Mucosa of descending colon (tissue), 3 donors: ENCODE measurements around the gene LRFN5. TPM values are rescaled to one million over a fixed set of nuclear protein-coding genes. Genes with fewer than 3 reads are reported as not detected.
"Not testable (repeated sequence)": the region's sequence is repeated elsewhere in the genome, so short reads cannot be mapped to it uniquely, and the experiment has no call there.

ENCODE experiments used
- ATAC-seq: fragments of 200-7000 bp; cut with Tn5 transposase; one replicate; pipeline ENCODE4 v1.9.1; 2020; ENCODE audit warnings: mild to moderate bottlenecking, moderate library complexity
- DNase-seq, 3 donors: peaks; one replicate each; pipeline ENCODE4 v3.0.0-alpha.2; 2020
- H3K36me3 ChIP-seq: fragments of 200-600 bp; one replicate; pipeline ENCODE4 v1.8.0; 2021; ENCODE audit warnings: low read depth, mild to moderate bottlenecking
- H3K4me1 ChIP-seq: fragments of 200-600 bp; one replicate; pipeline ENCODE4 v1.8.0; 2021; ENCODE audit warnings: low read depth, mild to moderate bottlenecking
- H3K4me3 ChIP-seq: fragments of 200-600 bp; one replicate; pipeline ENCODE4 v1.8.0; 2021; ENCODE audit warnings: mild to moderate bottlenecking
- H3K9me3 ChIP-seq: fragments of 200-600 bp; one replicate; pipeline ENCODE4 v1.8.0; 2021; ENCODE audit warnings: mild to moderate bottlenecking
- intact Hi-C, 2 donors: fragments of 100-400 bp; cut with DNase I in 1 of 2; cut with micrococcal nuclease in 1 of 2; formaldehyde crosslinking; loops; one replicate each; pipeline versions ENCODE4 v1.11.0 to v1.11.1; 2022; cut with DNase I, micrococcal nuclease
- long read RNA-seq, 2 donors: library from polyadenylated mRNA; unstranded; transcript quantifications; one replicate each; pipeline ENCODE4 v2.0.0, GENCODE V29; 2019 to 2021
- total RNA-seq, 3 donors: library from RNA; stranded (reverse); fragmentation: NEBNext Ultra II Directional in 2 of 3; extraction: Animal tissue kit (Norgen Biotek cat#: 25700) in 2 of 3; gene quantifications; one replicate each; pipeline versions ENCODE4 v1.2.1 to v1.2.4, GENCODE V29; 2021 to 2023
- TF ChIP-seq, protein P1 (sequence below): fragments of 200-600 bp; IDR thresholded peaks from one replicate; pipeline ENCODE4 v1.8.0; 2022; ENCODE audit warnings: antibody characterized with exemption, mild to moderate bottlenecking
- donor health status: DM: no; HTN: no; CAD: no; lungs with moderate emphysema.
- donor health status: DM: no; HTN: no; CAD: no.
- donor health status: DM: no; HTN: yes; CAD: no.

The LRFN5 gene
- total RNA-seq, result 1 to 10 TPM in 1 of 3 donors, under 1 TPM in 2; 0.49 to 4.1 (median 0.55) TPM
- long read RNA-seq, donor 1, partial matches to known transcripts, result 0 of 3 reads
- long read RNA-seq, donor 1, other reads (novel, unspliced or antisense), result 1 of 3 reads
- long read RNA-seq, donor 2, result 0 reads

DNA sequence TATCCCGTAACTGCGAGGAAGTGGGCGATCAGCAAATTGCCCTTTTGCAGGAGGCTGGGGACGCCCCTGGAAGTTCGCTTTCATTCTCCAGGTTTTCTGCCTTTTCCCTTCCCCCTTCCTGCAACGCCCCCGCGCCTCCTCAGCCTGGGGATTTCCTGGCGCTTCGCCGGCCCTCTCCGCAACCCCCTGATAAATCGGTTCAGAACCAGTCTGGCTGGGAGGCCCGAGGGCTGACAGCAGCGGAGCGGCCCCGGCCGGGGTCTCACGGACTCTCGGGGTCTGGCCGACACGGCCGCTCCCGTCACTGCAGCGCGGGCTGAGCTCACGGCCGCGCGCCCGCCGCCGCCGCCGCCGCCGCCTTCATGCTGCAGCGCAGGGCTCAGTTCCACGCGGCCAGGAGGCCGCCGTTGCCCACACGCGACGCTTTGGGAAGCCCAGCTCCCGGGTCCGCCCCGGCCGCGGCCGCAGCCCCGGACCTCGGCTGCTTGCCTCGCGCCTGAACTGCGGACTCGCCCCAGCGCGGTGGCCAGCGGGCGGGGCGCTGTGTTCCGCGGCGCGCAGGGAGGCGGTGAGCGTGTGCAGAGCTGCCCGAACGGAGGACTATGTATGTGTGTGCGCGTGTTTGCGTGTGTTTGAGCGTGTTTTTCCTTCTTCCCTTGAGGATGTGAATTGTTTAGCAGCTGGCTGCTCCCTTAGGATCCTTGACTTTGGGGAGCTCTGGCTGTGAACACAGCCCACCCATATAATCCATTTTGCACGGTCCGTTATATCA is at the start of gene LRFN5:
Gene LRFN5 (plus strand): TSS at position 345 of the 772 bp plus-strand sequence.
- no peaks in the 10 kb centered on the region for H3K9me3 ChIP-seq
- TF ChIP-seq, protein P1, sequence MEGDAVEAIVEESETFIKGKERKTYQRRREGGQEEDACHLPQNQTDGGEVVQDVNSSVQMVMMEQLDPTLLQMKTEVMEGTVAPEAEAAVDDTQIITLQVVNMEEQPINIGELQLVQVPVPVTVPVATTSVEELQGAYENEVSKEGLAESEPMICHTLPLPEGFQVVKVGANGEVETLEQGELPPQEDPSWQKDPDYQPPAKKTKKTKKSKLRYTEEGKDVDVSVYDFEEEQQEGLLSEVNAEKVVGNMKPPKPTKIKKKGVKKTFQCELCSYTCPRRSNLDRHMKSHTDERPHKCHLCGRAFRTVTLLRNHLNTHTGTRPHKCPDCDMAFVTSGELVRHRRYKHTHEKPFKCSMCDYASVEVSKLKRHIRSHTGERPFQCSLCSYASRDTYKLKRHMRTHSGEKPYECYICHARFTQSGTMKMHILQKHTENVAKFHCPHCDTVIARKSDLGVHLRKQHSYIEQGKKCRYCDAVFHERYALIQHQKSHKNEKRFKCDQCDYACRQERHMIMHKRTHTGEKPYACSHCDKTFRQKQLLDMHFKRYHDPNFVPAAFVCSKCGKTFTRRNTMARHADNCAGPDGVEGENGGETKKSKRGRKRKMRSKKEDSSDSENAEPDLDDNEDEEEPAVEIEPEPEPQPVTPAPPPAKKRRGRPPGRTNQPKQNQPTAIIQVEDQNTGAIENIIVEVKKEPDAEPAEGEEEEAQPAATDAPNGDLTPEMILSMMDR, result no peak
- H3K4me3 ChIP-seq, result no peak within 1 kb of the TSS
- ATAC-seq (peak; percentile 67), DNase-seq (peak in 1 of 3 donors; percentile 52)
- H3K36me3 ChIP-seq, result no peaks in the 10 kb centered on the region
- intact Hi-C loops, result no loop called here
- H3K4me1 ChIP-seq, result no peaks in the 10 kb centered on the region

DNA sequence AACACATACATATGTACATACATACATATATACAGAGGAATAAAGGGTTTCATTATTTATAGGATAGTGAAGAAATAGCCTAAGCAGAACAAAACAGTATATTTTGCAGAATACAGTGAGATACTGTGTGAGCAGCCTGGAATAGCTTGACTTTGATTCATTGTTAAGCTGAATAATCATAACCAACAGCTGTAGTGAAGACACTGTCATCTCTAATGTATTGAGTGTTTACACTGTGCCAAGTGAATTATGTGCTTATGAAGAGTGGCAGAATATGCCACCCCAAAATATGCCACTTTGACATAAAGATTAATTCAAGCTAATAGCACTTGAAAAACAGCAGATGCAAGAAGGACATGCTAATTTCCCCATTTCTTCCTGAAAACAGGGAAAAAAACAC is 48.2 kb upstream of the LRFN5 start:
- H3K4me3 ChIP-seq, result no peak overlapping the region
- H3K9me3 ChIP-seq, result no peaks in the 10 kb centered on the region
- no peaks in the 10 kb centered on the region for H3K36me3 ChIP-seq
- DNase-seq, result no peak
- TF ChIP-seq, protein P1, result no peak
- H3K4me1 ChIP-seq, result no peaks in the 10 kb centered on the region
- intact Hi-C loops, result no loop called here
- no peak for ATAC-seq

DNA sequence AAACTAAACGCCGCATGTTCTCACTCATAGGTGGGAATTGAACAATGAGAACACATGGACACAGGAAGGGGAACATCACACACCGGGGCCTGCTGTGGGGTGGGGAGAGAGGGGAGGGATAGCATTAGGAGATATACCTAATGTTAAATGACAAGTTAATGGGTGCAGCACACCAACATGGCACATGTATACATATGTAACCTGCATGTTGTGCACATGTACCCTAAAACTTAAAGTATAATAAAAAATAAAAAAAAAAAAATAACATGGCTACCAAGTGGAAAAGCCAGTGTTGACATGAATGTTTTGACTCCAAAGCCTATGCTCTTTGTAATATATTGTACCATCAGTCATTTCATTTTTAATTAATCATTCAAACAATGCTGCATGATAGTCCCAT is 39.8 kb upstream of the LRFN5 start:
- H3K4me3 ChIP-seq, H3K36me3 ChIP-seq, DNase-seq, intact Hi-C loops, H3K4me1 ChIP-seq, H3K9me3 ChIP-seq, ATAC-seq: not testable (repeated sequence)

DNA sequence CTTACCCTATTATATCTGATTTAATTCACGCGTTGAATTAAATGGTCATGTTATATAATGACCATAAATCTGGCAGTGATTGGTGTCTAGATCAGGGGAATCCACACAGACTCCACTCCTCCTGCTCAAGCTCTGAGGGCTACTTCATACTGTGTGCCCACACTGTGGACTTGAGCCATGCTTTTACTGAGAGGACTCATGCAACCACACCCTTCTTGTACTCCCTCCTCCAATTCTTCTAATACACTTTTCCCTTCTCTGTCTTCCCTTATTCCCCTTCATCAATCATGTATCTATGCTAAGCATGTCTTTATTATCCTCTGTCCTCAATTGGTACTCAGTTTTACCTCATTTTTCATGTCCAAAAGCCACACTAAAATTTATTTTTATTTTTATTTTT is 37.7 kb upstream of the LRFN5 start:
- DNase-seq (no peak), ATAC-seq (no peak)
- intact Hi-C loops, result no loop called here
- Histone ChIP-seq H3K4me3 (no peak overlapping the region), H3K36me3 (no peaks in the 10 kb centered on the region), H3K9me3 (peaks cover 6% of the 10 kb centered on the region), H3K4me1 (no peaks in the 10 kb centered on the region)
- TF ChIP-seq, protein P1, result no peak

DNA sequence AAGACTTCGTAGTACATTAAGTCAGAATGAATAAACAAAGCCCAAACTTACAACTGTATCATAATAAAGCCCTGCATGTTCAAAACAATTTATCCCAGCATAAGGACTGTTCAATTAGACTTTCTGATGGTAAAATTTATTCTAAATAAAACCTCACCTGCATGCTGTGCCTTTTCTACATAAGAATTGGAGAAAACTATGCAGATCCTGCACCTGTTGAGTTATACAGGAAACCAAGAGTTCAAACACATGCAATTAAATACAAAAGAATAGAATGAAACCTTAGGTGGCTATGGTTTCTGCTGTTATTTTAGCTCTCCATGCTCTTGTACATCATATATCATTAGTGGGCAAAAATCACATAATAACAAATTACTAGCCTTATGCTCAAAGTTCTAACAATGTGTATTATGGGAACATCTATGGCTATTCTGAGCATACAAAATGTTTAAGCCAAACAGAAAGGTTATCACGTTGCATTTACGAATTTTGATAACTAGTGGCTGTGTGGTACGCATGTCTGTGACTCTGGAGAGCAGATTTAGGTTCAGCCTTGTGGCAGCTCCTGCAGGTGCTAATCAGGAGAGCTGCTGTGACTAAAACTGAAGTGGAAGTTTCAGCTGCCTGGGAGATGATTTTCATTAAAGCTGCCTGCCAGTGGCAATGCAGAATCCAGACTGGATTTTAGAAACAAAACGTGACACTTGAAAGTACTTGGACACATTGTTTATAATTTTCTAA is 36.1 kb upstream of the LRFN5 start:
- no peaks in the 10 kb centered on the region for H3K4me1 ChIP-seq
- H3K4me3 ChIP-seq, result no peak overlapping the region
- intact Hi-C loops, result no loop called here
- no peak for ATAC-seq
- DNase-seq, result no peak
- no peaks in the 10 kb centered on the region for H3K36me3 ChIP-seq
- peaks cover 4% of the 10 kb centered on the region for H3K9me3 ChIP-seq
- TF ChIP-seq, protein P1, result no peak

DNA sequence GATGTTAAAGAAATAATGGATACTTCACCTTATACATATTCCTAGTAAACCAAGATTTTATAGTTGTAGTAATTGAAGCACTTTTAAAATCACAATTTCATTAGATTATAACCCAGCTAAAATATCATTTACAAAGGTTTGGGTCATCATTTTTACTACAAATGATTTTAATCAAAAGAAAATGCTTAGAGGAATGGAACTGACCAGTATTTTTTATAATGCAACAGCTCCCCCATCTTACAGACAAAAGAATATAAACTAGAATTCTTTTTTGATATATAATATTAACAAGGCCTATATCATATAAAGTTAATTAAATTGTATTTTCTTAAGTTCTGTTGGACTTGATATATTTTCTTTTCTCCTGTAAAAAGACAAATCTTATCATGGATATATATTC is 20.4 kb upstream of the LRFN5 start:
- H3K4me3 ChIP-seq, result no peak overlapping the region
- DNase-seq (no peak), ATAC-seq (no peak)
- no peaks in the 10 kb centered on the region for H3K4me1 ChIP-seq
- no peaks in the 10 kb centered on the region for H3K9me3 ChIP-seq
- H3K36me3 ChIP-seq, result no peaks in the 10 kb centered on the region
- TF ChIP-seq, protein P1, result no peak
- intact Hi-C loops, result no loop called here
